Stimulated activated naive CD8-positive, alpha-beta T cell treated with anti-CD3 and anti-CD28 coated beads, Interleukin-15, amount 100 ng/mL, for 72 hours (primary cell): ENCODE measurements around the gene RSU1.

Source experiments
- ATAC-seq: fragments of 150-1000 bp; cut with Tn5 transposase; 2 replicates; pipeline ENCODE4 v1.10.0; 2021; ENCODE audit warnings: mild to moderate bottlenecking, moderate library complexity
- DNase-seq, 2 donors: peaks; one replicate each; pipeline ENCODE4 v3.0.0; 2021 to 2022
- H3K27ac Mint-ChIP-seq, 2 donors: one replicate each; pipeline ENCODE4 v1.8.0; 2022; ENCODE audit warnings: mild to moderate bottlenecking in 2 of 2, mixed read lengths in 2 of 2, moderate library complexity in 2 of 2
- H3K27me3 Mint-ChIP-seq: one replicate; pipeline ENCODE4 v1.8.0; 2022; ENCODE audit warnings: mixed read lengths
- H3K4me1 Mint-ChIP-seq: one replicate; pipeline ENCODE4 v1.8.0; 2022; ENCODE audit warnings: mild to moderate bottlenecking, mixed read lengths
- H3K4me3 Mint-ChIP-seq, 2 donors: one replicate each; pipeline ENCODE4 v1.8.0; 2022; ENCODE audit warnings: mild to moderate bottlenecking in 2 of 2, mixed read lengths in 2 of 2, moderate library complexity in 1 of 2
- H3K9me3 Mint-ChIP-seq, 2 donors: one replicate each; pipeline ENCODE4 v1.8.0; 2022; ENCODE audit warnings: mixed read lengths in 2 of 2

Gene RSU1

DNA sequence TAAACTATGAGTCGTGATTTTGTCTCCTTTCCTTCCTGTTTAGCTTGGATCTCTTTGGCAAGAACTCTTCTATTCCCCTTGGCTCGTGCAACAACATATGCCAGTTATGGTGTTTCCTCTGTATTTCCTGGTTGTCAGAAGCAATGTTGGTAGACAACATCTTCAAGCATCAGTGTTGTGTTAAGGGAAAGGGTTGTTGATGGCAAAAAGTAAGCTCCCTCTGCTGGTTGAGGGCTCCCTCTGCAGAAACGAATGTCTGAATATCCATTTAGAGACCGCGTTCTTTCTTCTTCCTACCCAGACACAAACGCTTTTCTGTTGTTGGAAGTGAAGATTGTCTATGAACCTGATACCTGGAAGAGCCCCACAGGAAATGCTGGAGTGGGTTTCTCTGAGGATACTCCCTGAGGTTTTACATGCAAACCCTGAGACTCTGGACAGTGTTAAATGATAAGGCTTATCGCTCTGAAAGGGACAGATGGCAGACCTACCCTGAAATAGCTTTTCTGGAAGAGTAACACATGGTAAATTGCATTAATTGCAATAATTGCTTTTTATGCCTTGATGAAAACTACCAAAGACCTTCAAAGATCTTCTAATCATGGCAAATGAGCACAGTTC is 272.0 kb downstream of the RSU1 start:
- DNase-seq, result no peak
- no peaks in the 10 kb centered on the region for H3K4me1 Mint-ChIP-seq
- H3K27me3 Mint-ChIP-seq, result peaks cover 43% of the 10 kb centered on the region
- peak; percentile 55 for ATAC-seq
- H3K4me3 Mint-ChIP-seq, result no peak overlapping the region
- H3K9me3 Mint-ChIP-seq, result no peaks in the 10 kb centered on the region
- no peak overlapping the region for H3K27ac Mint-ChIP-seq

DNA sequence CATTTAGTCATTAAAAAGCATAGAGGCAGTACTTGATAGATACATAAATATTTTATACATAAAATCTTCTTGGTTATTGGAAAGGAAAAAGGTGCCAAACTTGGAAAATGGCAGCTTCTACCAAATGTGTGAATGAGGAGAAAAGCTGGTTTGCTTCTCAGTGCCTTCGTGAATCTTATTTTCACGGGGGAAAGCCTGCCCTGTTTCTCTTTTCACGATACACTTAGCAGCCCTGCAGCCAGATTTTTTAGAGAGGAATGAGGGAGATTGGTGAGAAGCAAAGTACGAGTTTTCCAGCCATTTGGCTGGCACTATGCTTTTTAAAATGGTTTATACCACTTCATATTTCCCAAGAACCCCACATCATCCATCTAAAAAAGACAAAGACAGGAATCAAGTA is 272.6 kb downstream of the RSU1 start:
- DNase-seq (no peak), ATAC-seq (no peak)
- H3K9me3 Mint-ChIP-seq, result no peaks in the 10 kb centered on the region
- H3K4me1 Mint-ChIP-seq, result no peaks in the 10 kb centered on the region
- peaks cover 49% of the 10 kb centered on the region for H3K27me3 Mint-ChIP-seq
- no peak overlapping the region for H3K27ac Mint-ChIP-seq
- H3K4me3 Mint-ChIP-seq, result no peak overlapping the region

DNA sequence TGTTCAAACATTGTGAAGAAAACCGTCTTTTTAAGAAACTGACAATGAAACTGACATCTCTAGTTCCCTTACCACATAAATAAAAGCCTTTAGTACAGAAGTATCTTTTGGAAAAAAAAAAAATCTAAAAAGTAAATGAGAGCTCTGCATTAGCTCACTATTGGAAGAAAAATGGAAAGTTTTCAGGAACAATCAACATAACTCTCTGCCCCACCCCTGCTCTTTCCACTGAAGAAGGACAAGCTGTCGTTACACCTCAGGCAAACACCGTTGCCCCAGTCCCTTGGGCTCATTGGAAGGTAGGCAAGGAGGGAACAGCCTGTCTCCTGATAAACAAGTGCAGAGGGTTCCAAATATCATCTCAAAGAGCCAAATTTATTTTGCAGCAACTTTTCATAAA is 273.1 kb downstream of the RSU1 start:
- no peak for DNase-seq
- Mint-ChIP-seq H3K27ac (peak overlapping the region in 1 of 2 donors; percentile 22), H3K27me3 (peaks cover 49% of the 10 kb centered on the region), H3K9me3 (no peaks in the 10 kb centered on the region), H3K4me1 (no peaks in the 10 kb centered on the region), H3K4me3 (no peak overlapping the region)
- no peak for ATAC-seq
